IPS-18c (cell line): ENCODE data around the gene ECM2.

Experiments used
- H3K4me3 ChIP-seq: 2 replicates; pipeline ENCODE4 v1.7.0; 2013; ENCODE audit warnings: low read depth, mild to moderate bottlenecking, low read length, moderate library complexity; ENCODE audit not compliant: insufficient read depth
- H3K9me3 ChIP-seq: one replicate; pipeline ENCODE4 v1.6.1; 2013; ENCODE audit warnings: mild to moderate bottlenecking, low read length, moderate library complexity; ENCODE audit not compliant: control insufficient read depth, insufficient read depth

ECM2 gene

GRCh38 chr9:92534204-92534603 is 1.6 kb downstream of the ECM2 start:
- no peak overlapping the region for H3K4me3 ChIP-seq

GRCh38 chr9:92530893-92531292 is 4.9 kb downstream of the ECM2 start:
- Histone ChIP-seq H3K4me3 (no peak overlapping the region), H3K9me3 (no peaks in the 10 kb centered on the region)

More at GRCh38 chr9:92534204-92534603, 1.6 kb downstream of the ECM2 start:
- H3K9me3 ChIP-seq, result no peaks in the 10 kb centered on the region

GRCh38 chr9:92529124-92529523 is 6.7 kb downstream of the ECM2 start:
- H3K9me3 ChIP-seq, result no peaks in the 10 kb centered on the region

GRCh38 chr9:92528522-92528849 is 7.3 kb downstream of the ECM2 start:
- Histone ChIP-seq H3K4me3 (no peak overlapping the region), H3K9me3 (no peaks in the 10 kb centered on the region)

More at GRCh38 chr9:92529124-92529523, 6.7 kb downstream of the ECM2 start:
- H3K4me3 ChIP-seq, result no peak overlapping the region

- no peak overlapping the region for H3K4me3 ChIP-seq
- no peaks in the 10 kb centered on the region for H3K9me3 ChIP-seq
Observed at GRCh38 chr9:92527832-92528521, 7.8 kb downstream of the ECM2 start.

GRCh38 chr9:92527291-92527828 is 8.4 kb downstream of the ECM2 start:
- Histone ChIP-seq H3K4me3 (no peak overlapping the region), H3K9me3 (no peaks in the 10 kb centered on the region)

- Histone ChIP-seq H3K4me3 (no peak overlapping the region), H3K9me3 (no peaks in the 10 kb centered on the region)
Observed at GRCh38 chr9:92525306-92525705, 10.5 kb downstream of the ECM2 start.

GRCh38 chr9:92524881-92525280 is 10.9 kb downstream of the ECM2 start:
- Histone ChIP-seq H3K4me3 (no peak overlapping the region), H3K9me3 (no peaks in the 10 kb centered on the region)

GRCh38 chr9:92522983-92523970 is 12.5 kb downstream of the ECM2 start:
- Histone ChIP-seq H3K4me3 (no peak overlapping the region), H3K9me3 (no peaks in the 10 kb centered on the region)

- H3K4me3 ChIP-seq, result no peak overlapping the region
- no peaks in the 10 kb centered on the region for H3K9me3 ChIP-seq
Observed at GRCh38 chr9:92520837-92521236, 15.0 kb downstream of the ECM2 start.

- no peaks in the 10 kb centered on the region for H3K9me3 ChIP-seq
- H3K4me3 ChIP-seq, result no peak overlapping the region
Observed at GRCh38 chr9:92518199-92518598, 17.6 kb downstream of the ECM2 start.

GRCh38 chr9:92517046-92517445 is 18.7 kb downstream of the ECM2 start:
- H3K4me3 ChIP-seq, result no peak overlapping the region
- no peaks in the 10 kb centered on the region for H3K9me3 ChIP-seq

- H3K4me3 ChIP-seq, result no peak overlapping the region
- H3K9me3 ChIP-seq, result no peaks in the 10 kb centered on the region
Observed at GRCh38 chr9:92516521-92516920, 19.3 kb downstream of the ECM2 start.

GRCh38 chr9:92514635-92515034 is 21.2 kb downstream of the ECM2 start:
- H3K9me3 ChIP-seq, result no peaks in the 10 kb centered on the region
- H3K4me3 ChIP-seq, result no peak overlapping the region

- H3K4me3 ChIP-seq, result no peak overlapping the region
- no peaks in the 10 kb centered on the region for H3K9me3 ChIP-seq
Observed at GRCh38 chr9:92513349-92513748, 22.4 kb downstream of the ECM2 start.

GRCh38 chr9:92512622-92513021 is 23.2 kb downstream of the ECM2 start:
- Histone ChIP-seq H3K9me3 (no peaks in the 10 kb centered on the region), H3K4me3 (no peak overlapping the region)

- H3K4me3 ChIP-seq, result no peak overlapping the region
- H3K9me3 ChIP-seq, result no peaks in the 10 kb centered on the region
Observed at GRCh38 chr9:92510747-92511146, 25.0 kb downstream of the ECM2 start.

GRCh38 chr9:92509050-92509449 is 26.7 kb downstream of the ECM2 start:
- Histone ChIP-seq H3K4me3 (no peak overlapping the region), H3K9me3 (no peaks in the 10 kb centered on the region)
